ENCODE measurements around the gene SLC26A8.

The SLC26A8 gene

GRCh38 chr6:35906499-35906846 is 118.0 kb downstream of the SLC26A8 start:
- DNase-seq: no peak

- DNase-seq: no peak
Measured at GRCh38 chr6:35905841-35906498, 118.5 kb downstream of the SLC26A8 start.

GRCh38 chr6:35905141-35905785 is 119.2 kb downstream of the SLC26A8 start:
- DNase-seq: no peak

GRCh38 chr6:35903679-35904078 is 120.8 kb downstream of the SLC26A8 start:
- DNase-seq: no peak

- DNase-seq: no peak
Measured at GRCh38 chr6:35900448-35900847, 124.0 kb downstream of the SLC26A8 start.

- no peak for DNase-seq
Measured at GRCh38 chr6:35898003-35898402, 126.4 kb downstream of the SLC26A8 start.

GRCh38 chr6:35897486-35897885 is 127.0 kb downstream of the SLC26A8 start:
- no peak for DNase-seq

- no peak for DNase-seq
Measured at GRCh38 chr6:35897036-35897435, 127.4 kb downstream of the SLC26A8 start.

- DNase-seq: no peak
Measured at GRCh38 chr6:35896228-35896627, 128.2 kb downstream of the SLC26A8 start.

GRCh38 chr6:35895560-35895959 is 128.9 kb downstream of the SLC26A8 start:
- no peak for DNase-seq

- no peak for DNase-seq
Measured at GRCh38 chr6:35894776-35895175, 129.7 kb downstream of the SLC26A8 start.

All from GOT3 (cell line).